Brain pericyte (primary cell): ENCODE results near the gene PDIA2.
"Not testable (repeated sequence)": the region's sequence is repeated elsewhere in the genome, so short reads cannot be mapped to it uniquely, and the experiment has no call there.

Experiments
- DNase-seq: peaks from one replicate; pipeline ENCODE4 v3.0.0-alpha.2; 2012; ENCODE audit warnings: low read depth, low spot score

Gene PDIA2

DNA sequence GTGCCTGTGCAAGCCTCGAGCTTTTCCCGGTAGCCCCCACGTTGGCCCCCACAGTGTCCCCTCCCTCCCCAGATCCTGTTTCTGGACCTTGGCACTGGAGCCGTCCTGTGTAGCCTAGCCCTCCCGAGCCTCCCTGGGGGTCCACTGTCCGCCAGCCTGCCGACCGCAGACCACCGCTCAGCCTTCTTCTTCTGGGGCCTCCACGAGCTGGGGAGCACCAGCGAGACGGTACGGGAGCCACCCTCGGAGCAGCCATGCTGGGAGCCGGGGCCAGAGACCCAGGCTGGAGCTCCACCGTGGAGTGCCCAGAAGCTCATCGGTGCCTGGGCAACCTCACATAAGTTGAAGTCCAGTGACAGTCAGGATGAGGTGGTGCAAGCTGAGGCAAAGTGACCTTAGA, 19.0 kb upstream of the PDIA2 start:
- no peak for DNase-seq

DNA sequence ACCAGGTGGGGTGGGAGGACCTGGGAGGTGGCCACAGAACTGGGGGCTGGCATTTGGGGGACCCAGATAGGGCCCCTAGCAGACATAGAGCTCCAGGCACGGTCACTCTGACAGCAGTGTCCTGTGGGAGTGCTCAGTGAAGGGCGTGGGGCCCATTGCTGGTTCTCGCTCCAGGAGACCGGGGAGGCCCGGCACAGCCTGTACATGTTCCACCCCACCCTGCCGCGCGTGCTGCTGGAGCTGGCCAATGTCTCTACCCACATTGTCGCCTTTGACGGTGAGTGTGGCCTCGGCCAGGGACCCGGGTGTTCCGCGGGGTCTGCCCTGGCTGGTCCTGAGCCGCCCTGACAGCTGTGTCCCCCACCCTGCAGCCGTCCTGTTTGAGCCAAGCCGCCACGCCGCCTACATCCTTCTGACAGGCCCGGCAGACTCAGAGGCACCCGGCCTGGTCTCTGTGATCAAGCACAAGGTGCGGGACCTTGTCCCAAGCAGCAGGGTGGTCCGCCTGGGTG, 18.5 kb upstream of the PDIA2 start:
- no peak for DNase-seq

DNA sequence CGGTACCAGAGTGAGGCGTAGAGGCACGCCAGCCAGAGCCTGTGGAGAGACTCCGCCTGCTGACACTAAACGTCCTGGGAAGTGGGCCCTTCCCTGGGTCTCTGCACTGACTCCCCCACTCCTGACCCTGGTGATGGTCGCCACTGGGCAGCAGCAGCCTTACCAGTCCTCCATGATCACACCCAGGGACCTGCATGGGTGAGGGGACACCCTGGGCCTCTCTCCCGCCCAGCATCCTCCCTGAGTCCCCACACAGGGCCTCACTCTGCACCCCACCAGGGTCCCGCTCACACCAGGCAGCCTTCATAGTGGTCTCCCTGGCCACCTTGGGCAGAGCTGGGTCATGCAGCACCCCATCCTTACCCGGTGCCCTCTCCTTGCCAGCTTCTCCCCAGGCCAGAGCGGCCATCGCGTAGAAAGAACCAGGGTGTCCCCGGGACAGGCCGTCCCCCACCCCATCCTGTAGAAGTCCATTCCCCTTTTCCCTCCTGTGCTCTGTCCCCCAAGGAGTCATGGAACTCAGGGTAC, 17.9 kb upstream of the PDIA2 start:
- no peak for DNase-seq

DNA sequence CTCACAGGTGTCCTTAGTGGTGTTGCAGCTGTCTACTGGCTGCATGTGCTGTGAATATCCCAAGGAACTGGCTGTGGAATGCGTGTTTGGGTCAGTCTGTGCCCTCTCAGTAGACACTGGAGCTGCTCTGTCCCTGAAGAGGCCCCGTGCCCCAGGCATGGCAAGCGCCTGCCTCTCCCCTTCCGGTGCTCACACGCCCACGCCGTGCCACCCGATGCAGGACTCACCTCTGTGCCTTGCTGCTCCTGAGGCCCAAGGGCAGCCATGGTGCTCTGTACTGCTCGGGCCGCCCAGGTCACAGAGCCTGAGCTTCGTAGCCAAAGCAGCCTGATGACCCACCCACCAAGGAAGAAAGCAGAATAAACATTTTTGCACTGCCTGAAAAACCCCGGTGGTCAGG, 17.3 kb upstream of the PDIA2 start:
- no peak for DNase-seq

DNA sequence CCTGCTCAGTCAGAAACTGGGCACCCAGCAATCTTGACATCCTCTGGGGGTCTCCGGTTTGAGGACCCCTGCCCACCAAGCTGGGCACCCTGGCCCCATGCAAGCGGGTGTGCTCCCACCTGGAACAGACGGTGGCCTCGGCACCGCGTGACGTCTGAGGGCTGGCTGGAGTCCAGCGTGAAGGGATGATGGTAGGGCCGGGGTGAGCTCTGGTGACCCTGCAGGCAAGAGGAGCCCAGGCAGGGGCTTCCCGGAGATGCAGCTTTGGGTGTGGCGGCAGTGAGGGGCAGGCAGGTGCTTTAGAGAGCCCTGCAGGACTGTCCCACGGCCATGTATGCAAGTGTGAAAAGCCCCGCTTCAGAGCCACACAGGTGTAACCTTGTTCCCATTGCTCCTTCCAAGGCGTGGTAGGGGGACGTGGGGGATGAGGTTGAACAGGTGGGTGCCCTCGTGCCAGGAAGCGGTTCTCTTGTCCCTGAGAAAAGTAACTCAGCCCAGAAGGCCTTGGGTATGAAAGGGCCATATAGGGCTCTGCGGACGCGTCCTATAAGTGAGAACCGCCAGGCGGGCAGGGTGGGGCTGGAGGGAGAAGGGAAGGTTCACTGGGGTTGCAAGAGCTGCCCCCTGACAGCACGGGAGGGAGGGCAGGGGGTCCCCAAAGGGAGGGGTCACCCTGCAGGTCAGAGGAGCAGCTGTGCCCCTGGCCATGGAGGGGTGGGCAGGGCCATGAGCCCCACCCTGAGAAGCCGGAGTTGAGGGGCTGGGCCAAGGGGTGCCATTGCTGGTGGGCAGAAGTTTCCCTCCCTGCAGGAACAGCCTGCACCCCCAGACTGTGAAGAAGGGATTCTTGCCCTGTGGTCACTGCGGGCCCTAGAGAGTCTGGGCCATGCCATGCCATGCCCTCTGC, 16.5 kb upstream of the PDIA2 start:
- DNase-seq = no peak

DNA sequence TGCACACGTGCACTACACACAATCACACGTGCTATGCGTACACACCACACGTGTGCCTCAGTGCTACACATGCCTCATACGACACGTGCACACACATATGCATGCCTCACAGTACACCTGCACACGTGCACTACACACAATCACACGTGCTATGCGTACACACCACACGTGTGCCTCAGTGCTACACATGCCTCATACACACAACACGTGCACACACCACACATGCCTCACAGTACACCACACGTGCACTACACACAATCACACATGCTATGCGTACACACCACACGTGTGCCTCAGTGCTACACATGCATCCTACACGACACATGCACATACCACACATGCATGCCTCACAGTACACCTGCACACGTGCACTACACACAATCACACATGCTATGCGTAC, 15.4 kb upstream of the PDIA2 start:
- DNase-seq = not testable (repeated sequence)

DNA sequence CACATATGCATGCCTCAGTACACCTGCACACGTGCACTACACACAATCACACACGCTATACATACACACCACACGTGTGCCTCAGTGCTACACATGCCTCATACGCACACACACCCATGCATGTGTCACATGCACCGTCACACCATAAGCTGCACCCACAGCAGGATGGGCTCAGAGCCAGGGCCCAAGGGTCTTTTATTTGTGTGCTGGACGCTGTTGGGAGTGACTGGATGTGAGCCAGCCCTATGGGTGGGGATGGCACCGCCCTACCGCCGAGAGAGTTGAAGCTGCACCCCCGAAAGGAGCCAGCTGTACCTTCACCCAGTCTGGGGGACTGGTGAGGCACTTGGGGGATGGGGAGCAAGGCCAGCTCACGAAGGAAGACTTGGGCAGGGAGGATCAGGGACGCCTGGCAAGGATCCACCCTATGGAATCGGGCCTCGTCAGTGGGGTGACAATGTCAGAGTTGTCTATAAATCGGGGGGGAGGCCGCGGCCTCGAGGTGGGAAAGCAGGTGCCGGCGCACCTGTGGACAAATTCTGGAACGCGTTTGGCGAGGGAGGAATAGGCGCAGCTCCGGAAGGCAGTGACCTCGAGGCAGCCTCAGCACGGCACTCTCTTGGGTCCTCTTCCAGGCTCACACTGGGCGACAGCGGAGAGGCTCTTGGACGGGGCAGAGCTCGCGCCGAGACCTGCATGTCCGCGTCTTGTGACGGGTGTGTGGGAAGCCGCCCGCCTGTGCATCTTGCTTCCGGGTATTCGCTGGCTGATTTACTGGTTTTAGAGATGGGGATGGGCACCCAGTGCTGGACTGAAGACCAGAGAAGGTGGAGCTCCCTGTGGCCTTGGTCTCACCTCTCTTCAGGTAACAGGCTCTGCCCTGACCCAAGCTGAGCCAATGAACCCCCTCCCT, 14.6 kb upstream of the PDIA2 start:
- DNase-seq = no peak

DNA sequence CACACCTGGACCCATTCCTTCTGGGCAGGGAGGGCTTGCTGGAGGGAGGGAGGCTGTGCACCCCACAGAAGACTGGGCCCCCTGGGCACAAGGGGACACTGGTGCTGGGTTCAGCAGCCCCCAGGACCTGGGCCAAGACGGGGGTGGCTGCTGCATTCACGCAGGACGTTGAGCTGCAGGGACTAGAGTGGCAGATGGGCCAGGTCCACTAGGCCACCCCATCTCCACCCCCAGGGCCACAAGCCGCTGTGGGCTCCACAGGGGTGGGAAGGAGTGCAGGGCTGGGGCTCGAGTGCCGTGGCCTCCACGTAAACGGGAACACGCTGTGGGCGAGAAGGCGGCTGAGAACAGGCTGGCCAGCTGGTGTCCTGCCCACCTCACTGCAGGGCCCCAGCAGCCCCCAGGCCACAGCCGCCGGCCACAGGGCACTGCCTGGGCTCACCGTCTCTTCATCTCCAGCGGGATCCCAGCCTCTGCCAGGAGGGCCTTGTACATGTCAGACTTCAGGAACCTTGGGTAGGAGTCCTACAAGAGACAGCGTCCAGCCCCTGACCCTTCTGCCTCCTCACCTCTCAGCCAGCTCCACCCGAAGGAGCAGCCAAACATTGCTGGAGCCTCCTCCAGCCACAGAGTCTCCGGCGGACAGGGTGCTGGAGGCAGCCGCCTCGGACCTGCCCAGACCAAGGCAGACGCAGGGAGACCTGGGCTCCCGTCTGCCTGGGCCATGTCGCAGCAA, 13.7 kb upstream of the PDIA2 start:
- no peak for DNase-seq

DNA sequence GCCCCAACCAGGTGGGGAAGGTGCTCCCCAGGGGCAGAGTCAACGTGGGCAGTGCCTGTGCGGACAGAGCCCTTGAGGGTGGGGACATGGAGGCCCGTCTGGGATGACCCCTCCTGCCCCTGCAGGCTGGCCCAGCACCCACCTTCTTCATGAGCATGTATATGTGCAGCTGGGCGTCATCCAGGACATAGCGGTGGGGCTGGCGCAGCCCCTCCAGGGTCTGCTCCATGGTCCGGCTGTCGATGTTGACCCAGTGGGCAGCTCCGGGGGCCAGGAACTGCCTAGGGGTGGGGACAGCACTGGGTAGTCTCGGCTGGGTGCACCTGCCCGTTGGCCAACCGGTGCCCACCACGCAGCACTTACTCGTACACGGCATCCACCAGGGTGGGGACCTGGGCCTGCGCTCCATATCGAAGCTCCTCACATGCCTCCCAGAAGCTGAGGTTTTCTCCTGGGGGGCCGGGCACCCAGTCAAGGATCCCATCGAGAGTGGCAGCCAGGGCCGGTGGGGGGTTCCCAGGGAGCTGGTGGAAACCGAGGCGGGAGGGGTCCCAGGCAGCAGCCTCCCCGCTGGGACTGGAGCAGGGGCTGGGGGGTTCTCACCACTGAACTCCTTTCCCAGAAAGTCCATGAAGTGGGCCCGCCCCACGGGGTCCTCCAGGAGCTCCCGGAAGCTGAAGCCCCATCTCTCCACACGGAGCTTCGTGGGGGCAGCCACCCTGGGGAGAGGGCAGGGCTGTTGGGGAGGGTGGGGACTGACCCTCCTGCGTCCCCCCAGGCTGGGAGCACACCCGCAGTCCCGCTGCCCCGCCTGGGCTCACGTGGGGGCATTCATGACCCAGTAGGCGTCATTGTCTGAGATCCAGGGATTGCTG, 12.3 kb upstream of the PDIA2 start:
- no peak for DNase-seq

DNA sequence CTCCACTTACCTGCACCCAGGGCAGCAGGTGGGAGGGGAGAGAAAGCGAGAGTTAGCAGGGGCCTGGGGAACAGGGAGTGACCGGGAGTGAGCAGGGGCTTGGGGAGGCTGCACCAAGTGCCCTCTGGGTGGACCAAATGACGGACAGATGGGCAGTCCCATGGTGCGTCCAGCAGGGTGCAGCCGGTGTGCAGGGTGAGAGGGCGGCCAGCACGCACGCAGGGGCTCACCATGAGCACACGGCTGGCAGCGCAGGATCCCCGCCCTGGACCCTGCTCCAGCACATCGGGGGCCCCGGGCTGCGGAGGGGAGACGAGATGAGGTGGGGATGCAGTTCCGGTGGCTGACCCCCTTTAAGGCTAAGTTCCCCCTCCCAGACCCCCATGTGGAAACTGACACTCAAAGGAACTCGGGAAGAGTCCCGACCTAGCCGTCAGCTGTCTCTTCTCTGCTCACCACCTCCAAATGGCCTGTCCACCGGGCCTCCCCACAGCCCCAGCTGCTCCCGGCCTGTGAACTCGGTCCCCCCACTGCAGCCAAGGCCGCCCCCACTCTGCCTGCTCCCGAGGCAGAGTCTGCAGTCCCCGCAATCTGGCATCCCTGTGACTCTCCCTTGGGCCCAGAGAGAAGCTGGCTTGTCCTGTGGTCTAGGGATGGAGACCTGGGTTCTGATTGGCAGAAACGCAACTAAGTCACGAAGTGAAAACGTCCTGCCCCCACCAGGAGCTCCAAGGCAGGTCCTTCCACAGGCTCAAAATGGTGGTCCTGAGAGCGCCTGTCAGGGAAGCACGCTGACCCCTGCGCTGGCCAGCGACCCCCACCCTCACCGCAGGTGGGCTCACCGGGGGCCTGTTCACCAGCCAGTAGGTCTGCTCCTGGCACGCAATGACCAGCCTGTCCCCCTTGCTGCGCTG, 10.1 kb upstream of the PDIA2 start:
- no peak for DNase-seq

DNA sequence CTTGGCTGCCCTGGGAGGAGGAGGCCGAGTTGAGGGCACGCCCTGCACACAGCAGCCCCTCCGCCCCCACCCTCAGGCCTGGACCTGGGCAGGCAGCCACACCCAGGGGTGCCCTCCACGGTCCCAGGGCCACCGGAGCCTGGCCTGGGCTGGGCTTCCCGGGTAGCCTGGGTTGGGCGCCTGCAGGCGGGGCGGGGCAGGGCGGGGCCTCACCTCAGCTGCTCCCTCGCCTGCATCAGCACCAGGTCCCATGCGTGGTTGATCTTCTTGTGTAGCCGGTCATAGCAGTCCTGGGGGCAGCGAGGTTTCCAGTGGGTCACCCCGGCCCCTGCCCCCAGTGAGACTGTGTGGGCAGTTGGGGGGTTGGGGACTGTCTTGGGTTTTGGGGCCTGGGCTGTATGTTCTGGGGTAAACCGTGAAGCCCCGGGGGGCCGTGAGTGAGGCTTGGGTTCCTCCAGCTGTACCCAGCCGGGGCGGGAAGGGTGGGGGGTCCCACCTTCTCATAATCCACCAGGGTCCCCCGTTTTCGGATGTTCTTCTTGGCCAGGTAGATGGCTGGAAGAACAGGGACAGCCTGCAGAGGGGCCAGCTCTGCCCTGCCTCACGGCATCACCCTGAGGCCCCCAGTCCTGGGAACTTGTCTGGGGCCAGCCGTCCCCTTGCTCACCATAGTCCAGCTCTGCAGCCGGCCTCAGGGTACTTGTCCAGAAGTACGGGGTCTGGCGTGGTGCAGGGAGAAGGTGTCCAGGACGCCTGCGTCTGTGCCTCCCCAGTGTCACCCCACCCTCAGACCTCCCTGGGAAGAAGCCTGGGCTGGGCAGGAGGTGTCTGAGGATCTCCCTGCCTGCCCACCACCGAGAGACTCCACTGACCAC, 9.2 kb upstream of the PDIA2 start:
- no peak for DNase-seq

DNA sequence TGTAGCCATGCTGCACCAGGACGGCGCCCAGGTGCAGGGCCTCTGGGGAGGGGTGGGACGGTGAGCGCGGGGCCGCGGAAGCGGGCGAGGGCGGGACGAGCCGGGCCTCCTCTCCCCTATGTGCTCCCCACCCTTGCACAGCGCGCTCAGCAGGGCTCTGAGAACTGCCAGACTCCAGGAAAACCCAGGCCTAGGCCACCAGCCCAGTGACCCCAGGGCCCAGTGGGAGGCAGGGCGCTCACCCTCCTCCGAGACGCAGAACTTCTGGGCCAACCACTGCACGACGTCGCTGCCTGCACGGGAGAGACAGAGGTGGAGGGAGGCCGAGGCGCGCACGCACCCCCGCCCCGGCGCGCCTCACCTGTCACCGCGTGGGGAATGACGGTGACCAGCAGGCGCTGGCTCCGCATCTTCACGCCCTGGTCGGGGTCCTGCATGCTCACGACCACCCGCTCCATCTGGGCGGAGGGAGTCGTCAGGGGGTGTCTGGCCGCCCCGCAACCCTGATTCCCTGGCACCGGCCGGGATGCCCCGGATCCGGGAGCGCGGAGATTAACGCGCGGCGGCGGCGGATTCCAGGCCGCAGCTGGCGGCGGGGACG, 7.8 kb upstream of the PDIA2 start:
- DNase-seq = no peak

DNA sequence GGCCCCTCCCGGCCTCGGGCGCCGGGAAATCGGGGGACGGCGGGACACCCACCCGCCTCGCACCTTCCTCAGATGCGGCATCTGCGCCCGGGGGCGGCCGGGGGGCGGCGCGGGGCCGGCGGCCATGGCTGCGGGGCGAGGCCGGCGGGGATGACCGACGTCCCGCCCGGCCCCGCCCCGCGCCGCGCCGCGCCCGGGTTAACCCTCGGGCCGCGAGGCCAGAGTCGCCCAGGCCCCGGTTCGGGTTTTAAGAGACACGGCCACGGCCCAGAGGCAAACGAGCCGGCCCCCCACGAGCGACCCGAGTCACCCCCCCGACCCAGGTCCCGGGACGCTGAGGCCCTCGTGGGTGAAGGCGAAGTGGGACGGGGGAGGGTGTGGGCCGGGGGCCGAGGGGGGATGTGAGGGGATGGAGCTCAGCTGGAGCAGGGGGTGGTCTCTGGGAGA, 7.2 kb upstream of the PDIA2 start, which contains the start of gene RGS11:
Gene RGS11, minus strand, starts transcription at position 159 of the 447 bp plus-strand sequence. Its CDS starts 33 bp downstream, at position 126.
- DNase-seq = no peak

DNA sequence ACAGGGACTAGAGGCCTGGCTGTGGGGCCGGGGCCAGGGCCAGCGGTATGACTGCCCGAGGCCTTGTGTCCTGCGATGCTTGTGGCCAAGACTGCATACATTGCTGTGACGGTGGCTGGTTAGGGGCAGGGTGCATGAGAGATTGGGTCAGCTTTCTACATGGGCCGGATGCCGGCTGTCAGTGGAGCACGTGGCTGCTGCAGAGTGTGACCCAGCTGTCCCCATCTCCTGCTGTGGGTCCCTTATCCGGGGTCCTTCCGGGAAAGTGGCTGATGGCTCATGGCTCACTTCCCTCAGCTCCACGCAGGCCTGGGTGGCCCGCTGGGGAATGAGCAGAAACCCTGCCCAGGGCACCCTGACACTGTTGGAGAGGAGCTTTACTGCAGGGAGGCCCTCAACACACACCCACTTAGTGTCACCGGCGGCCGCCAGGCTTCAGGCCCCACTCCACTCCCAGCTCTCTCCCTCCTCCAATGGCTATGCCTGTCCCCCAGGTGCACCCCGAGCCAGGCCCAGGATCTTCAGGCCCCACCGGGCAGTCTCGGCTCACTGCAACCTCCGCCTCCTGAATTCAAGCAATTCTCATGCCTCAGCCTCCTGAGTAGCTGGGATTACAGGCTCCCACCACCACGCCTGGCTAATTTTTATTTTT, 6.4 kb upstream of the PDIA2 start:
- DNase-seq = no peak

DNA sequence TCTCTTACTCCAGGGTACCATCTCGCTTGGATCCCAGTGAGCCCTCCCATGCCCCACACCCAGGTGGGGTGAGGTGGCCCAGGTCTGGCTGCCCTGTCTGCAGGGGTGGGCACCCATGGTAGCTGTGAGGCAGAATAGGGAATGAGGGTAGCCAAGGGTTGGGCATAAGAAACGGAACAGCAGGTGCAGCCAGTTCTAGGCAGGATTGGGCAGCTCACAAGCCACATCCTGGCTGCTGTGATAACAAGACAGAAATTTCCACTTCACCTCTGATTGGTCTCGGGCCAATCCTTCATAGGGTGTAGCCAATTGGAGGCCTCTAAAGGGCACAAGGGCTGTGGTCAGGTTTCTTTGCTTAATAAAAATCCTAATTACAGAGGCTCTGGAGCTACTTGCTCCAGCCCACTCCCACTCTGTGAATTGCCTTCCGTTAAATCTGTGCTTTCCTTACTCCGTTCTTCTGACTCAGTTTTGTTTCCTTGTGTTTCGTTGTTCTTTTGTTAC, 4.0 kb upstream of the PDIA2 start:
- DNase-seq = no peak

DNA sequence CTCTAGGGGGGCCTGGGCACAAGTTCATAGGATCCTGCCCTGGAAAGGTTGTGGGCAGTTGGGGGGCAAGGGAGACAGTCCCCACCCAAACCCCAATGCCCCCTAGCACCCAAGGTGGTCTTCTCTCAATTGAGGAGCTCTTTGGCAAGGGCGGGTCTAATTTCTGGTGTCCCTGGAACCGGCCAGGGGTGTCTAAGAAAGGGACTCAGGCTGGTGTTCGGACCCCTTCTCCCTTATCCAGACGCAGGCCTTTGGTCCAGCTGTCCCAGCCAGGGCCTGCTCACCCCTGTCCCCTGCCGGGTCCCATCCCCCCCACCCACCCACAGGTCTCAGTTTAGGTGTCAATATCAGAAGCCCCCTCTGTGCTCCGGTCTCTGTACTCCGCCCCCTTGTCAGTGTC, 3.4 kb upstream of the PDIA2 start:
- no peak for DNase-seq

DNA sequence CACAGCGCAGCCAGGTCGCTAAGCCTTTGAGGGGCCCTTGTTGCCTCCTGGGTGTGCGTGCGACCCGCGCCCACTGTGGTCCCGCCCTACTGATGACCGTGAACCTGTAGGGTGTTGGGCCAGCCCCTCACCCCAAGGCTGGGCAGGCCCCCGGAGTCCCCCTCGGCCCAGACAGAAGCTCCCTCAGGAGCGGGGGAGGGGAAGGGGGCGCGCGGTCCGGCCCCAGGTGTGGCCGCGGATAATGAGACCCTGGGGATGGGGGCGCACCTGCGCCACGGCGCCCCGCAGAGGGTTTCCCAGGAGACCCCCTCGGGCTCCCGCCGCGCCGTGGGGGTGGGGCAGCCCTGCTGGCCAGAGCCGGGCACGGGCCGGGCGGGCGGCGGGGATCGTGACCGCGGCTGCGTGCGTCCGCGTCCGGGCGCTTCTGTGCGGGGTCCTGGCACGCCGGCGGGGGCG, 2.9 kb upstream of the PDIA2 start:
- no peak for DNase-seq
